NT2/D1 (cell line): Measurements from ENCODE around the gene TRIM15.

ENCODE experiments used
- YY1 ChIP-seq: IDR thresholded peaks from 2 replicates; pipeline ENCODE4 v1.6.1; 2011; ENCODE audit not compliant: insufficient read length, insufficient read depth
- ZNF274 ChIP-seq: IDR thresholded peaks from 2 replicates; pipeline ENCODE4 v1.6.1; 2011; ENCODE audit warnings: mild to moderate bottlenecking, low read depth, low read length

GRCh38 chr6:30202366-30202765 is 39.0 kb downstream of the TRIM15 start:
- TF ChIP-seq YY1 (no peak), ZNF274 (no peak)
